Lung (tissue), 16 donors: ENCODE data around the gene ZNF502. TPM values are rescaled to one million over a fixed set of nuclear protein-coding genes. Genes with fewer than 3 reads are reported as not detected.

Experiments
- ATAC-seq: fragments of 200-7000 bp; cut with Tn5 transposase; one replicate; pipeline ENCODE4 v1.9.1; 2020; ENCODE audit warnings: moderate number of reproducible peaks; ENCODE audit not compliant: insufficient read depth, low FRiP score
- DNase-seq, 3 donors: peaks; one replicate each; pipeline ENCODE4 v3.0.0-alpha.2; 2013 to 2017
- H3K27ac ChIP-seq, 2 donors: one replicate each; pipeline ENCODE4 v1.5.1; 2013; ENCODE audit warnings: mild to moderate bottlenecking in 2 of 2, moderate library complexity in 2 of 2, control low read depth in 1 of 2, inconsistent platforms in 1 of 2, low read depth in 1 of 2, low read length in 1 of 2
- H3K27me3 ChIP-seq, 3 donors: one replicate each; pipeline ENCODE4 v1.5.1; 2013; ENCODE audit warnings: low read length in 2 of 3; ENCODE audit not compliant: control insufficient read depth in 3 of 3, insufficient read depth in 3 of 3
- H3K36me3 ChIP-seq, 4 donors: one replicate each; pipeline ENCODE4 v1.5.1; 2013; ENCODE audit warnings: low read length in 4 of 4, mild to moderate bottlenecking in 1 of 4, moderate library complexity in 1 of 4; ENCODE audit not compliant: control insufficient read depth in 4 of 4, insufficient read depth in 4 of 4
- H3K4me1 ChIP-seq, 5 donors: one replicate each; pipeline ENCODE4 v1.5.1; 2013; ENCODE audit warnings: low read length in 5 of 5, mild to moderate bottlenecking in 2 of 5, moderate library complexity in 1 of 5; ENCODE audit not compliant: control insufficient read depth in 5 of 5, insufficient read depth in 5 of 5
- H3K4me3 ChIP-seq: one replicate; pipeline ENCODE4 v1.5.1; 2013; ENCODE audit warnings: mild to moderate bottlenecking, control low read depth, moderate library complexity
- H3K9ac ChIP-seq, 2 donors: one replicate each; pipeline ENCODE4 v1.5.1; 2013; ENCODE audit warnings: low read length in 2 of 2, control low read depth in 1 of 2; ENCODE audit not compliant: insufficient read depth in 1 of 2
- H3K9me3 ChIP-seq, 4 donors: one replicate each; pipeline ENCODE4 v1.5.1; 2013; ENCODE audit warnings: low read length in 3 of 4, mild to moderate bottlenecking in 1 of 4, moderate library complexity in 1 of 4; ENCODE audit not compliant: control insufficient read depth in 4 of 4, insufficient read depth in 3 of 4
- CTCF ChIP-seq: IDR thresholded peaks from 2 replicates; pipeline ENCODE4 v1.5.1; 2012; ENCODE audit warnings: mild to moderate bottlenecking; ENCODE audit errors: control extremely low read depth, extremely low read depth
- WGBS, 2 donors: extraction: QIAGEN DNeasy Blood & Tissue Kit; methylation state at CpG; one replicate each; pipeline ENCODE4 v1.1.7; 2013; 5-methylcytosine and 5-hydroxymethylcytosine counted together
- long read RNA-seq, 5 donors: transcript quantifications; one replicate each; lab custom pipeline, GENCODE V29; 2026
- polyA plus RNA-seq, 2 donors: library from polyadenylated mRNA; stranded (reverse); fragments of 200-250 nt; gene quantifications; one replicate each; pipeline ENCODE4 v1.2.1, GENCODE V29; 2013
- total RNA-seq, 2 donors: library from RNA; depleted of rRNA in 1 of 2; stranded (reverse); fragments of >200 nt in 1 of 2; gene quantifications; one replicate each; pipeline ENCODE4 v1.2.1, GENCODE V29; 2014 to 2021
- donor health status: control.
- donor health status: control.
- donor health status: Bipolar disorder and iron deficiency.
- donor health status: healthy.
- donor health status: DM: yes; HTN: yes; CAD: no.

ZNF502 gene
- total RNA-seq: 1 to 10 TPM; 3.8 to 7.6 TPM
- 1 to 10 TPM; 1.8 to 2.0 TPM for polyA plus RNA-seq
- long read RNA-seq, donor 1, partial matches to known transcripts: 0 of 3 reads
- long read RNA-seq, donor 1, other reads (novel, unspliced or antisense): 0 of 3 reads
- long read RNA-seq, donor 2, partial matches to known transcripts: 0 of 3 reads
- long read RNA-seq, donor 2, other reads (novel, unspliced or antisense): 0 of 3 reads
- long read RNA-seq, donor 3: 0 reads
- long read RNA-seq, donor 4, partial matches to known transcripts: 0 of 2 reads
- long read RNA-seq, donor 4, other reads (novel, unspliced or antisense): 0 of 2 reads
- long read RNA-seq, donor 5, partial matches to known transcripts: 7 of 10 reads
- long read RNA-seq, donor 5, other reads (novel, unspliced or antisense): 0 of 10 reads

GRCh38 chr3:44712455-44713075, at the start of gene ZNF502:
Gene ZNF502, plus strand, starts transcription at chr3:44712660. Its CDS starts 7,602 bp downstream, at chr3:44720262.
- Histone ChIP-seq H3K9me3 (peaks cover 6 to 22% (median 8%) of the 10 kb centered on the region in 4 donors), H3K4me3 (peak within 1 kb of the TSS; percentile 91), H3K4me1 (peaks cover 0 to 5% (median 4%) of the 10 kb centered on the region in 5 donors), H3K36me3 (peaks cover 0 to 15% (median 3%) of the 10 kb centered on the region in 4 donors), H3K27ac (peak within 1 kb of the TSS; percentile 74 to 78), H3K27me3 (no peaks in the 10 kb centered on the region), H3K9ac (peak within 1 kb of the TSS; percentile 40 to 71)
- peak; percentile 8 for TF ChIP-seq CTCF
- 2 to 4% methylated on average over 32 to 36 of the region's 36 CpGs for WGBS, 2 donors
- DNase-seq (peak; percentile 92 to 97 (median 94)), ATAC-seq (peak; percentile 92)

- DNase-seq (no peak), ATAC-seq (no peak)
- Histone ChIP-seq H3K27me3 (no peaks in the 10 kb centered on the region), H3K4me1 (no peaks in the 10 kb centered on the region), H3K36me3 (peaks cover 5 to 12% (median 8%) of the 10 kb centered on the region in 4 donors), H3K27ac (no peak overlapping the region), H3K9ac (no peak overlapping the region), H3K4me3 (no peak overlapping the region), H3K9me3 (peaks cover 0 to 9% (median 0%) of the 10 kb centered on the region in 4 donors)
- TF ChIP-seq CTCF: no peak
- WGBS, 2 donors: 95 to 98% methylated on average over 3 of the region's 3 CpGs
Measured at GRCh38 chr3:44665173-44665572, 47.3 kb upstream of the ZNF502 start.

GRCh38 chr3:44666346-44666745, 46.1 kb upstream of the ZNF502 start:
- TF ChIP-seq CTCF: no peak
- H3K9ac ChIP-seq: no peak overlapping the region
- no peak for DNase-seq
- H3K9me3 ChIP-seq: peaks cover 0 to 3% (median 0%) of the 10 kb centered on the region in 4 donors
- no peaks in the 10 kb centered on the region for H3K4me1 ChIP-seq
- 94 to 96% methylated on average over 4 of the region's 4 CpGs for WGBS, 2 donors
- no peak for ATAC-seq
- H3K27ac ChIP-seq: no peak overlapping the region
- peaks cover 0 to 2% (median 1%) of the 10 kb centered on the region in 4 donors for H3K36me3 ChIP-seq
- H3K4me3 ChIP-seq: no peak overlapping the region
- H3K27me3 ChIP-seq: no peaks in the 10 kb centered on the region
